Natural killer cell (primary cell): Measurements from ENCODE around the gene CHRNB2. TPM values are rescaled to one million over a fixed set of nuclear protein-coding genes. Genes with fewer than 3 reads are reported as not detected.
"Not testable (repeated sequence)": the region's sequence is repeated elsewhere in the genome, so short reads cannot be mapped to it uniquely, and the experiment has no call there.

Experiments
- ATAC-seq, 3 donors: fragments of 150-1000 bp in 2 of 3; fragments of 200-7000 bp in 1 of 3; cut with Tn5 transposase; 1 replicate in 1 of 3; 2 replicates in 2 of 3; pipeline ENCODE4 v1.10.0; 2021; ENCODE audit warnings: mild to moderate bottlenecking in 2 of 3, moderate library complexity in 2 of 3
- DNase-seq, 2 donors: peaks; one replicate each; pipeline versions ENCODE4 v3.0.0 to v3.0.0-alpha.2; 2013 to 2021; ENCODE audit warnings: mixed read lengths in 1 of 2
- H3K27ac ChIP-seq: one replicate; pipeline ENCODE4 v1.5.1; 2013; ENCODE audit warnings: mild to moderate bottlenecking, low read length
- H3K27me3 ChIP-seq: one replicate; pipeline ENCODE4 v1.6.1; 2013; ENCODE audit warnings: low read length; ENCODE audit not compliant: control insufficient read depth, insufficient read depth
- H3K36me3 ChIP-seq: one replicate; pipeline ENCODE4 v1.6.1; 2013; ENCODE audit warnings: low read length; ENCODE audit not compliant: control insufficient read depth, insufficient read depth
- H3K4me1 ChIP-seq: one replicate; pipeline ENCODE4 v1.6.1; 2013; ENCODE audit warnings: low read length; ENCODE audit not compliant: control insufficient read depth, insufficient read depth
- H3K4me3 ChIP-seq: one replicate; pipeline ENCODE4 v1.5.1; 2013; ENCODE audit warnings: low read length
- H3K9me3 ChIP-seq: one replicate; pipeline ENCODE4 v1.6.1; 2013; ENCODE audit warnings: low read length; ENCODE audit not compliant: control insufficient read depth, insufficient read depth
- H3K27ac Mint-ChIP-seq, 2 donors: one replicate each; pipeline ENCODE4 v1.8.0; 2022; ENCODE audit warnings: mild to moderate bottlenecking in 2 of 2, mixed read lengths in 2 of 2, moderate library complexity in 1 of 2
- H3K27me3 Mint-ChIP-seq, 2 donors: one replicate each; pipeline ENCODE4 v1.8.0; 2022; ENCODE audit warnings: low read depth in 2 of 2, mixed read lengths in 2 of 2
- H3K36me3 Mint-ChIP-seq: one replicate; pipeline ENCODE4 v1.8.0; 2022; ENCODE audit warnings: mixed read lengths
- H3K4me1 Mint-ChIP-seq, 2 donors: one replicate each; pipeline ENCODE4 v1.8.0; 2022; ENCODE audit warnings: mixed read lengths in 2 of 2
- H3K4me3 Mint-ChIP-seq: one replicate; pipeline ENCODE4 v1.8.0; 2022; ENCODE audit warnings: mild to moderate bottlenecking, moderate library complexity, mixed read lengths
- H3K9me3 Mint-ChIP-seq, 2 donors: one replicate each; pipeline ENCODE4 v1.8.0; 2022; ENCODE audit warnings: mixed read lengths in 2 of 2
- WGBS: methylation state at CpG from one replicate; pipeline ENCODE4 v1.1.7; 2013; ENCODE audit warnings: missing lambda C conversion rate; ENCODE audit not compliant: insufficient coverage; 5-methylcytosine and 5-hydroxymethylcytosine counted together
- intact Hi-C: fragments of 100-400 bp; cut with micrococcal nuclease; formaldehyde crosslinking; loops from one replicate; pipeline ENCODE4 v1.14.2; 2022
- total RNA-seq, 4 donors: library from RNA; stranded (reverse); fragments of 120-200 nt in 1 of 4; gene quantifications; one replicate each; pipeline versions ENCODE4 v1.2.3 to v1.2.4, GENCODE V29; 2013 to 2022
- TF ChIP-seq, protein P1 (sequence below): fragments of 200-600 bp; IDR thresholded peaks from one replicate; pipeline ENCODE4 v1.8.0; 2022; ENCODE audit warnings: antibody characterized with exemption

The CHRNB2 gene
- total RNA-seq, 3 donors from 2014 or later (not counting 1 experiment from before 2014, with no cell fraction given): not detected

- Histone ChIP-seq H3K4me3 (no peak overlapping the region), H3K27me3 (no peaks in the 10 kb centered on the region), H3K4me1 (no peaks in the 10 kb centered on the region), H3K36me3 (no peaks in the 10 kb centered on the region), H3K9me3 (no peaks in the 10 kb centered on the region), H3K27ac (no peak overlapping the region)
- Mint-ChIP-seq H3K27me3 (peaks cover 6 to 12% of the 10 kb centered on the region in 2 donors), H3K9me3 (no peaks in the 10 kb centered on the region), H3K27ac (no peak overlapping the region), H3K36me3 (no peaks in the 10 kb centered on the region), H3K4me1 (no peaks in the 10 kb centered on the region), H3K4me3 (no peak overlapping the region)
- TF ChIP-seq, protein P1, sequence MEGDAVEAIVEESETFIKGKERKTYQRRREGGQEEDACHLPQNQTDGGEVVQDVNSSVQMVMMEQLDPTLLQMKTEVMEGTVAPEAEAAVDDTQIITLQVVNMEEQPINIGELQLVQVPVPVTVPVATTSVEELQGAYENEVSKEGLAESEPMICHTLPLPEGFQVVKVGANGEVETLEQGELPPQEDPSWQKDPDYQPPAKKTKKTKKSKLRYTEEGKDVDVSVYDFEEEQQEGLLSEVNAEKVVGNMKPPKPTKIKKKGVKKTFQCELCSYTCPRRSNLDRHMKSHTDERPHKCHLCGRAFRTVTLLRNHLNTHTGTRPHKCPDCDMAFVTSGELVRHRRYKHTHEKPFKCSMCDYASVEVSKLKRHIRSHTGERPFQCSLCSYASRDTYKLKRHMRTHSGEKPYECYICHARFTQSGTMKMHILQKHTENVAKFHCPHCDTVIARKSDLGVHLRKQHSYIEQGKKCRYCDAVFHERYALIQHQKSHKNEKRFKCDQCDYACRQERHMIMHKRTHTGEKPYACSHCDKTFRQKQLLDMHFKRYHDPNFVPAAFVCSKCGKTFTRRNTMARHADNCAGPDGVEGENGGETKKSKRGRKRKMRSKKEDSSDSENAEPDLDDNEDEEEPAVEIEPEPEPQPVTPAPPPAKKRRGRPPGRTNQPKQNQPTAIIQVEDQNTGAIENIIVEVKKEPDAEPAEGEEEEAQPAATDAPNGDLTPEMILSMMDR: no peak
- intact Hi-C loops: no loop called here
- ATAC-seq (no peak), DNase-seq (no peak)
These were observed 42.7 kb upstream of the CHRNB2 start for GRCh38 chr1:154524881-154525280.

GRCh38 chr1:154527192-154527591, 40.4 kb upstream of the CHRNB2 start:
- Mint-ChIP-seq H3K4me1 (no peaks in the 10 kb centered on the region), H3K9me3 (no peaks in the 10 kb centered on the region), H3K27ac (no peak overlapping the region), H3K36me3 (no peaks in the 10 kb centered on the region), H3K4me3 (no peak overlapping the region), H3K27me3 (peaks cover 6 to 12% of the 10 kb centered on the region in 2 donors)
- no peak overlapping the region for H3K4me3 ChIP-seq
- H3K27me3 ChIP-seq: no peaks in the 10 kb centered on the region
- no peak for DNase-seq
- ATAC-seq: no peak
- WGBS: 91% methylated on average over 5 of the region's 6 CpGs
- intact Hi-C loops: no loop called here
- H3K27ac ChIP-seq: no peak overlapping the region
- H3K9me3 ChIP-seq: no peaks in the 10 kb centered on the region
- no peaks in the 10 kb centered on the region for H3K36me3 ChIP-seq
- TF ChIP-seq, protein P1: no peak
- H3K4me1 ChIP-seq: no peaks in the 10 kb centered on the region

- TF ChIP-seq, protein P1: no peak
- ATAC-seq (no peak), DNase-seq (no peak)
- Mint-ChIP-seq H3K36me3 (no peaks in the 10 kb centered on the region), H3K27ac (no peak overlapping the region), H3K4me1 (no peaks in the 10 kb centered on the region), H3K9me3 (no peaks in the 10 kb centered on the region), H3K4me3 (no peak overlapping the region), H3K27me3 (peaks cover under 1 to 3% of the 10 kb centered on the region in 2 donors)
- H3K9me3 ChIP-seq: no peaks in the 10 kb centered on the region
- H3K27ac ChIP-seq: no peak overlapping the region
- no peaks in the 10 kb centered on the region for H3K4me1 ChIP-seq
- WGBS: 95% methylated on average over 4 of the region's 6 CpGs
- H3K36me3 ChIP-seq: no peaks in the 10 kb centered on the region
- intact Hi-C loops: no loop called here
- H3K27me3 ChIP-seq: no peaks in the 10 kb centered on the region
- no peak overlapping the region for H3K4me3 ChIP-seq
These were observed 38.3 kb upstream of the CHRNB2 start for GRCh38 chr1:154529308-154529707.

DNA sequence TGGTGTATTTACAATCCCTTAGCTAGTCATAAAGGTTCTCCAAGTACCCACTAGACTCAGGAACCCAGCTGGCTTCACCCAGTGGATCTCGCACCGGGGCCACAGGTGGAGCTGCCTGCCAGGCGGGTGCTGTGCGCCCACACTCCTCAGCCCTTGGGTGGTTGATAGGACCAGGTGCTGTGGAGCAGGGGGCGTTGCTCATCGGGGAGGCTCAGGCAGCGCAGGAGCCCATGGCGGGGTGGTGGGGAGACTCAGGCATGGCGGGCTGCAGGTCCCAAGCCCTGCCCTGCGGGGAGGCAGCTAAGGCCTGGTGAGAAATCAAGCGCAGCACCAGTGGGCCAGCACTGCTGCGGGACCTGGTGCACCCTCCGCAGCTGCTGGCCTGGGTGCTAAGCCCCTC, 35.6 kb upstream of the CHRNB2 start:
- DNase-seq, H3K36me3 Mint-ChIP-seq, H3K4me3 Mint-ChIP-seq, H3K9me3 Mint-ChIP-seq, H3K36me3 ChIP-seq, intact Hi-C loops, H3K27ac Mint-ChIP-seq, H3K9me3 ChIP-seq, H3K27ac ChIP-seq, H3K4me3 ChIP-seq, H3K4me1 ChIP-seq, H3K27me3 ChIP-seq, H3K4me1 Mint-ChIP-seq, ATAC-seq: not testable (repeated sequence)
- 96% methylated on average over 13 of the region's 13 CpGs for WGBS
- H3K27me3 Mint-ChIP-seq: peaks cover 13 to 20% of the 10 kb centered on the region in 2 donors
